BJ (cell line): ENCODE data around the gene NLGN1. TPM values are rescaled to one million over a fixed set of nuclear protein-coding genes. Genes with fewer than 3 reads are reported as not detected.

Source experiments
- CTCF ChIA-PET: fragments of 350-600 bp; formaldehyde crosslinking; extraction: SDS; loops from one replicate; lab custom pipeline; 2021; ENCODE audit warnings: antibody characterized with exemption, inconsistent platforms; lab: Yijun Ruan, JAX
- POLR2A ChIA-PET: fragments of 300-600 bp; sonication (Branson Sonifier 250); formaldehyde crosslinking; extraction: SDS; loops from one replicate; lab custom pipeline; 2021; ENCODE audit warnings: antibody characterized with exemption; lab: Charles Lee
- DNase-seq: peaks from one replicate; pipeline ENCODE4 v3.0.0-alpha.2; 2011; ENCODE audit warnings: low read depth
- H3K27me3 ChIP-seq: 2 replicates; pipeline ENCODE4 v1.6.0; 2011; ENCODE audit warnings: low read length; ENCODE audit not compliant: control insufficient read depth, insufficient read depth
- H3K36me3 ChIP-seq: 2 replicates; pipeline ENCODE4 v1.5.1; 2011; ENCODE audit warnings: low read length; ENCODE audit not compliant: control insufficient read depth, insufficient read depth
- H3K4me3 ChIP-seq: 2 replicates; pipeline ENCODE4 v1.5.1; 2011; ENCODE audit warnings: low read depth, mild to moderate bottlenecking, control low read depth, low read length
- polyA plus RNA-seq: library from polyadenylated mRNA; depleted of rRNA; stranded (reverse); fragments of >200 nt; gene quantifications from 2 replicates; pipeline ENCODE4 v1.2.3, GENCODE V29; 2011
- TF ChIP-seq, protein P1 (sequence below): IDR thresholded peaks from 2 replicates; pipeline ENCODE4 v1.5.1; 2011; ENCODE audit warnings: low read depth, mild to moderate bottlenecking, control low read depth, inconsistent platforms, low read length, moderate library complexity; ENCODE audit not compliant: insufficient read depth

Gene NLGN1
- polyA plus RNA-seq, 1 experiment, result 15.5 TPM

DNA sequence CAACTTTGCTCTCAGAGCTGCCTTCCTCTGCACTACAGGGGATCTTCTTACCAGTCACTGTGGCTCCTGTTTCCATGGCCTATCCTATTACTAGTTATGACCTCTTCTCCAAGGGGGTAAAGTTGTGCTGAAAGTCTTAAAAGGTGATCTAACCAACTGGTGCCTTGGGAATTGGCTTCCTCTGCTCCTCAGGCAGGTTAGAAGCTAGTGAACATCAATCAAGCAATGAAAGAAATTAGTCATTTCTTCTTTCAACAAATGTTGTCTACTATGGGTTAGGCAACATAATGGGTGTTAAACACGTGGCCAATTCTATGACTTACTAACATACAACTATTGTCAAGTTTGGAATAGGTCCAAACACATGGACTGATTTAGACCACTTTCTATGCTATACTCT is 890.2 kb downstream of the NLGN1 start:
- CTCF ChIA-PET, result no interaction called here
- no peak overlapping the region for H3K4me3 ChIP-seq
- no peak for DNase-seq
- H3K36me3 ChIP-seq, result no peaks in the 10 kb centered on the region
- TF ChIP-seq, protein P1, sequence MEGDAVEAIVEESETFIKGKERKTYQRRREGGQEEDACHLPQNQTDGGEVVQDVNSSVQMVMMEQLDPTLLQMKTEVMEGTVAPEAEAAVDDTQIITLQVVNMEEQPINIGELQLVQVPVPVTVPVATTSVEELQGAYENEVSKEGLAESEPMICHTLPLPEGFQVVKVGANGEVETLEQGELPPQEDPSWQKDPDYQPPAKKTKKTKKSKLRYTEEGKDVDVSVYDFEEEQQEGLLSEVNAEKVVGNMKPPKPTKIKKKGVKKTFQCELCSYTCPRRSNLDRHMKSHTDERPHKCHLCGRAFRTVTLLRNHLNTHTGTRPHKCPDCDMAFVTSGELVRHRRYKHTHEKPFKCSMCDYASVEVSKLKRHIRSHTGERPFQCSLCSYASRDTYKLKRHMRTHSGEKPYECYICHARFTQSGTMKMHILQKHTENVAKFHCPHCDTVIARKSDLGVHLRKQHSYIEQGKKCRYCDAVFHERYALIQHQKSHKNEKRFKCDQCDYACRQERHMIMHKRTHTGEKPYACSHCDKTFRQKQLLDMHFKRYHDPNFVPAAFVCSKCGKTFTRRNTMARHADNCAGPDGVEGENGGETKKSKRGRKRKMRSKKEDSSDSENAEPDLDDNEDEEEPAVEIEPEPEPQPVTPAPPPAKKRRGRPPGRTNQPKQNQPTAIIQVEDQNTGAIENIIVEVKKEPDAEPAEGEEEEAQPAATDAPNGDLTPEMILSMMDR, result no peak
- H3K27me3 ChIP-seq, result no peaks in the 10 kb centered on the region
- POLR2A ChIA-PET, result no interaction called here

DNA sequence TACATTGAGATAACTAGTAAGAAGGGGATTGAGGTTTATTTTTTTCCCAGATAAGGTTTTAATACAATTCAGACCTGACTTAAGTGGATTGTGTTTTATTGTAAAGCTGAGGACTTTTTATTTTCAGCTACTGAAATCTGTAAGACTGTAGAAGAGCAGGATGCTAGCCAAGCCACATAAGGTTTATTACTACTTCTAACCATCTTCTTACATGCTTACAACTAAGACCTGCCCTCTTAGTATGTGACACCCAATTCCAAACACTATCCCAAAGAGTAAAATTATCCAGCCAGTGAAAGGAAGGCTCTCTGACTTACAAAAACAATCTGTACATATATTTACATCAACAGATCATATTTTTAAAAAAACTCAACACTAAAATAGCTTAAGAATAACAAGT is 897.1 kb downstream of the NLGN1 start:
- no peaks in the 10 kb centered on the region for H3K36me3 ChIP-seq
- no peaks in the 10 kb centered on the region for H3K27me3 ChIP-seq
- ChIA-PET POLR2A (no interaction called here), CTCF (no interaction called here)
- no peak for DNase-seq
- no peak overlapping the region for H3K4me3 ChIP-seq
- TF ChIP-seq, protein P1, result no peak

DNA sequence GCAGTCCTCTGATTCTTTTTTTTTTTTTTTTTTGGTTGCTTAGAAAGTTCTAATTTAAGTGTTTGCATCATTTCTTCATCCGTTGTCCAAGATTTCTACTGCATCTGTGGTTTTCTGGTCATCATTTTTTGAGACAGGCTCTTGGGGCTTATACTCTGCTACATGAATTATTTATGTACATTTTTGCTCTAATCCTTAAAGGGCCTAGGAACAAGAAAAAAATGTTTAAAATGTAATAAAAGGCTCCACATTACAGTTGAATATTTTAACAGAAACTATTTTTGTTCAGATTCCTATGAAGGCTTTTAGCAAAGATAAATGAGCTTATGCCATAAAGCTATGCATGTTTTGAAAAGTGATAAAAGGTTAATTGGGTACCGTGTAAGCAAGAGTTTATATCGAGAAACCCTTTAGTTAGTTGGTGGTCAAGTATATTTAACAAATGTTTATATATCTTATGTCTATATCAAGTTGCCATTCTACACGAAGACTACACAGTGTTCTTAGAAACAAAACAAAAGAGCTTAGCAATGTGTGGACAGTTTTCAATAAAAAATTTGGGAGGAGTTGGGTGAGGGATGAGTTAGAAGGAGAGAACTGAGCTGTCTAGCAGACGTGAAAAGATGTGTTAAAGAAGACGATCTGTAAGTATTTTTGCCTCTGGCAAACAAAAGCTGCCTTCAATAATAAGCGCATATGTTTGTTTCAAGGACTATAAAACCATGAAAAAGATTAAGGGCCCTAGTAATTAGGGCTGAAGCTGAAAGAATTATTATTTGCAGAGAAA is 898.0 kb downstream of the NLGN1 start:
- Histone ChIP-seq H3K4me3 (no peak overlapping the region), H3K27me3 (no peaks in the 10 kb centered on the region), H3K36me3 (no peaks in the 10 kb centered on the region)
- DNase-seq, result peak; percentile 5
- CTCF ChIA-PET, result interaction anchor here (0.6 kb wide), 1 partner anchor 10 kb away, joined by 3 read pairs; no protein-coding TSS in a partner anchor
- TF ChIP-seq, protein P1, result no peak
- POLR2A ChIA-PET, result no interaction called here

DNA sequence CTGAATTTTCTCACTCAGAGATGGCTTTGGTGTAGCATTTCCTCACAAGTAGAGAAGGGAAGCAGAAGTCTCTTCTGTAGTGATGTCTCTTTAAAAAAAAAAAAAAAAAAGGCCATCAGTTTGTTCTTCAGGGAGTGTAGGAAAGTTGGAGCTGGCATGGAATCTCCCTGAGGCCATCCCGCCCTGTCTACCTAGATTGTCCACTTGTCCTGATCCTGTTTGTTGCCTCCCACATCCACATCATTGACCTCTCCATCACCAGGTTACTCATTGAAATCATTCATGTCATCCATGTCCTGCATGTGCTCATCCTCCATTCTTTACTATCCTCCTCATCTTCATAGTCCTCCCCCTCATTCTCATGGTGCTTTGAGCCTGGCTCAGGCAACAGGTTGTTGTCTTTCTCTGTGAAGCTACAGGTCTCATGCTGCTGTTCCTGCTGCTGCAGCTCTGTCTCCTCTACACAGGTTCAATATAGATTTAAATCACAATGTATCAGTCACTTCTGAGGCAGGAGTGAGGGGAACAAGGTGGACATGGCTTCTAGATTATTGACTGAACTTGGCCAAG is 905.3 kb downstream of the NLGN1 start:
- TF ChIP-seq, protein P1, result no peak
- H3K27me3 ChIP-seq, result no peaks in the 10 kb centered on the region
- H3K36me3 ChIP-seq, result no peaks in the 10 kb centered on the region
- CTCF ChIA-PET, result interaction anchor here (1.6 kb wide), 1 partner anchor 17 kb away, joined by 5 read pairs; no protein-coding TSS in a partner anchor
- no peak for DNase-seq
- no peak overlapping the region for H3K4me3 ChIP-seq
- POLR2A ChIA-PET, result no interaction called here

DNA sequence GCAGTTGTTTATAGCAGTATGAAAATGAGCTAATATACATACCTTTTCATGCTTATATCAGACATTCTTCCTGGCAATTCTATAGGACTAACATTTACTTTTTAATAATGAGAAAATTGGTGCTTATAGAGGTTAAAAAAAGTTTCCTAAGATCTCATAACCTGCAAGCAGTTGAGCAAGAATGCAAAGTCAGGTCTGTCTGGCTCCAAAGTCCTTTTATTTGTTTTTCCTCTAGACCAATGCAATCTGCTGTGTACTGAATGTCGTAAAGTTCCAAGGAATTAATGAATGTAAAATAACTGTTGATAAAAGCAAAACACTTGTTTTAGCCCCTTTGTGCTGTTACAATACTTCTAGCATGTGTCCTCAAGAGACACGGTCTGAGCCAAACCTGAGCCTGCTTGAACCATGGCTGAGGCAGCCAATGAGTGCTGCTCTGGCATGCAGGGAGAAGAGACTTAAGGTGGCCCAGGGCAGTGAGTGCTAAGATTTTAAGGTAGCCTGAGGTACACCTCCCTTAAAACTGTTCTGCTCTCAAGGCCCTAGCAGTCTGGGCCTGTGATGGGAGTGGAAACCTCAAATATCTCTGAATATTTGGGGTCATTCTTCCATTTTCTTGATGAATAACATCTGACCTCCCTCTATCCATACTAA is 906.5 kb downstream of the NLGN1 start:
- TF ChIP-seq, protein P1, result no peak
- ChIA-PET CTCF (interaction anchor here (1.6 kb wide), 1 partner anchor 19 kb away, joined by 5 read pairs; no protein-coding TSS in a partner anchor), POLR2A (no interaction called here)
- no peaks in the 10 kb centered on the region for H3K36me3 ChIP-seq
- no peaks in the 10 kb centered on the region for H3K27me3 ChIP-seq
- no peak overlapping the region for H3K4me3 ChIP-seq
- no peak for DNase-seq
